ENCODE results near the gene ZNF281.
"Not testable (repeated sequence)": the region's sequence is repeated elsewhere in the genome, so short reads cannot be mapped to it uniquely, and the experiment has no call there.

Gene ZNF281
- total RNA-seq, result 43.2 to 85.2 (median 80.7) reads per million in 3 experiments

DNA sequence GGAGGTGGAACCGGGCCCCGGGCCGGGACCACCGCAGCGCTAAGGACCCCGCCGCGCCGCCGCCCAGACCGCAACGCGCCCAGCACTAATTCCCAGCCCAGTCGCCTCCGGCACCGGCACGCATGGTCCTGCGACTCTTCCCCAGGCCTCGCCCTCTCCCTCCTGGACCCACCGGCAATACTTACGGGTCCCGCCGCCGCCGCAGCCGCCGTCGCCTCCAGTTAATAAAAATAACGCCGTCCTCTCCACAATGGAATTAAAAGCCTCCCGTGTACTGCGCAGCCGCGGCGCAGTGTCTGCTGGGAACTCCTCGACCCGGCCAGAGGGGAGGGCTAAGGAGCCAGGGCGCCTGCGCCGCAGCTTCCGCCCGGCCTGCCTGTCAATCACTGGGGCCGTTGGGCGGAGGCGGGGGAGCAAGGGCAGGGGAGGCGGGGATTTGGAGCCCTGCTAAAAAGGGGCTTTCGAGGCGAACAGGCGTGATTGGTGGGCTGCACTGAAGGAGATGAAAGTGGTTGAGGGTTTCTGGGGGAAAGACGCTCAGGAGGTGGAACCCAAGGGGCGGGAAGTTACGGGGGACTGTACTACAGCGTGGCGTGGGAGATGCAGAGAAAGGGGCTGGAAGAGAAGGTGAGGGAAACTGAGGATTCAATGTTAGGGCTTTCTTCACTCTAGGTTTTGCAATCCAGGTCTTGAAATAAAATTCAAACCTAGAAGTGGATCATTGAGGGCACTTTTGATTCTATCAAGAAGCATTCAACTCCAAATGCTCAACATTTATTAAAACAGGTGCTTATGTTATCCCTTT, at the start of gene ZNF281:
Gene ZNF281 (minus strand): TSS at position 276 of the 805 bp plus-strand sequence. CDS start 331 bp downstream, outside the sequence.
- peak; percentile 93 for DNase-seq

DNA sequence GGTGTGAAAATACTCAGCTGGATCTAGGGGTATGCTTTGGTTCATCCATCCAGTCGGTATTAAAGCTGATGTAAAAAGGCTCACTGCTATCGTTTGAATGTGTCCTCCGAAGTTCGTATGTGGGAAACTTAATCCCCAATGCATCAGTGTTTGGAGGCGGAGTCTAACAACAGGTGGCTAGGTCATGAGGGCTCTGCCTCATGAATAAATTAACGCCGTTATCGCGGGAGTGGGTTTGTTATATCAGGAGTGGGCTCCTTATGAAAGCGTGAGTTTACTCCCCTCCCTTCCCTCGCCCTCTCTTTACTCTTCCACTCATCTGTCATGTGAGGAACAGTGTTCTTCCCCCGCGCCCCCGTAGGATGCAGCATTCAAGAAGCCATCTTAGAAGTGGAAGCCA, 48.9 kb upstream of the ZNF281 start:
- DNase-seq, result no peak

GRCh38 chr1:200457810-200458209, 48.0 kb upstream of the ZNF281 start:
- DNase-seq, result no peak

- no peak for DNase-seq
Observed at GRCh38 chr1:200454425-200454824, 44.6 kb upstream of the ZNF281 start.

DNA sequence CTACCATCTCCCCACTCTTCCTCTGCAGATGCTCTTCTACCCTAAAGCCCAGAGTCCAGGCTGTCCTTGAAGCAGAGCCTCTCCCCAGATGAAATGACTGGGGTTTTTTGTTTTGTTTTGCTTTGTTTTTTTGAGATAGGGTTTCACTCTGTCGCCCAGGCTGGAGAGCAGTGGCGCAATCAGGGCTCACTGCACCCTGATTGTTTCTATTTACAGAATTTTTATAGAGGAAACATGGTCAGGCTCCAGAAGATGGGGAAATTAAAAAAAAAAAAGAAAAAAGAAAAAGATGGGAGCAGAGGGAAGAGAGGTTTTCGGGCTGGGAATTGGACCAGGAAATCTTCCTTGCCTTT, 43.7 kb upstream of the ZNF281 start:
- DNase-seq, result no peak

- no peak for DNase-seq
Observed at GRCh38 chr1:200452850-200453552, 43.2 kb upstream of the ZNF281 start.

DNA sequence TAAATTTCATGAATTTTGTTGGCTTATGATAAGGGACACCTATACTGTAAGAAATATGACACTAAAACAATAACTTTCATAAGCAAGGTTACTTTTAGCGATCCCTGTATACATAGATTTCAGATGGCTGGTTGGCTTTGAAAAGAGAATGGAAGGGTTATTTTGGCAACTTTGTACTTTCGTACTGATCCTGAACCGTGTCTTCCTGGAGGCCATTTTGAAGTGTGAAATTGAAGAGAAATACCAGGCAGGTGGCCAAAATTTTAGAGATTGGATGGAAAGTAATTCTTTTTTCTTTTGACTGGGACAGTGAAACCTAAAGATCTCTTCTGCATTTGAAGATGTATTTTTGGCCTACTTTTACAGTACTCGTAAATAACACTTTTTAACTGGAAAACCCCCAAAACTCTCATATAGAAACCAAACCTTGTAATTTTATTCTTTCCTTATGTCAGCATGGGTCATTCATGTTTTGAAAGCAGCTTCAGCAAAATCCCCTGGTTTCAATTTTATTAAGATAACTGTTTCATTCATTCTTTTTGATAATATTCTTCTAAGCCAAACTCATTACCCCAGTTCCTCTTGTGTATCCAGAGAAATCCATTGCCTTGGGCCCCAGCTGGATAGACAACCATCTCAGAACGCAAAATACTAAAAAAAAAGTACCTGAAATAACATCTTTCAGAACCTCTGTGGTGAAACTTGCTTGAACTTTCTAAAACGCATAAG, 38.4 kb upstream of the ZNF281 start:
- DNase-seq, result no peak

- DNase-seq, result no peak
Observed at GRCh38 chr1:200445213-200445612, 35.4 kb upstream of the ZNF281 start.

DNA sequence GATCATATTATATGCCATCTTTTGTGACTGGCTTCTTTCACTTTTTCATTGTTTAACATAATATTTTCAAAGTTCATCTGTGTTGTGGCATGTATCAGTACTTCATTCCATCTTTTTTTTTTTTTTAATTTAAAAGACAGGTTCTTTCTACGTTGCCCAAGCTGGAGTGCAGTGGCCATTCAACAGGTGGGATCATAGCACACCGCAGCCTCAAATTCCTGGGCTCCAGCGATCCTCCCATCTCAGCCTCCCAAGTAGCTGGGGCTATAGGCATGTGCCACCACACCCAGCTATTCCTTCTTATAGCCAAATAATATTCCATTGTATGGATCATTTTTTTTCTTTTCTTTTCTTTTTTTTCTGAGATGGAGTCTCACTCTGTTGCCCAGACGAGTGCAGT, 34.6 kb upstream of the ZNF281 start:
- no peak for DNase-seq

- no peak for DNase-seq
Observed at GRCh38 chr1:200443860-200444259, 34.0 kb upstream of the ZNF281 start.

DNA sequence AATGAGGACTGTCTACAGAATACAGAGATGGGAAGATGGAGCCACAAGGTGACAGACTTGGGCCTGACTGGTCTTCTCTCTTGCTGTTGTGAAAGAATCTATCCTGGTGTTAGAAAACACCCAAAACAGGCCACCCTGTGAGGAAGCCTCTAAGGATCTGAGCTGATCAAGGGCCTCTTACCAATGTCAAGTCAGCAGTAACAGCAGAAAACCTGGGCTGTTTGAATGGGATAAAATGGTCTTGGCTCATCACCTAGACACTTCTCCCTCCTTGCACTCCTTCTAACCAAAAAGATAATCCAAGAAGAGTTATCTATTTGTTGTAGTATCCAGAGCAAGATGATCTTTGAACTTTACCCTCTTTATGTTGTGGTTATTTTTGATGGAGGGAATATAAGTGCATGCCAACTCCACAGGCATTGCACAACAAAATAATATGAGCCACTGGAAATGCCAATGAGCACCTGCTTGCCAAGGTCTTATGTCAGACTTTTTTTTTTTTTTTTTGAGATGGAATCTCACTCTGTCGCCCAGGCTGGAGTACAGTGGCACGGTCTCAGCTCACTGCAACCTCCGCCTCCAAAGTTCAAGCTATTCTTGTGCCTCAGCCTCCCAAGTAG, 32.8 kb upstream of the ZNF281 start:
- DNase-seq, result no peak

- DNase-seq, result no peak
Observed at GRCh38 chr1:200442023-200442422, 32.2 kb upstream of the ZNF281 start.

DNA sequence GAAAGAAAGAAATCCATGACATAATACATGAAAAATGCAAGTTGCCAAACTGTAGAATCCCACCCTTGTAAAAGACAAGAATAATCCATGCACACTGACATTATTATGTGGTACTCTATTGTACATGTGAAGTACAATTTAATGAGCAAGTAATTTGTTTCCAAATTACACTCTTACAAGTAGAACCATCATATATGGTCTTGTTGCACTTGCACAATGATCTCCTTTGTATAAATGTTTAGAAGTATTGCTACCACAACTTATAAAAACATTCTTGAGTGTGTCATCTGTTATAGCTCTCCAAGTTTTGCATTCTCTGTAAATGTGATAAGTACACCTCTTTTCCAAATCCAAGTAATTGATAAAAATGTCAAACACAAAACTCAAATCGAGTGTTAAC, 29.1 kb upstream of the ZNF281 start:
- DNase-seq, result no peak

DNA sequence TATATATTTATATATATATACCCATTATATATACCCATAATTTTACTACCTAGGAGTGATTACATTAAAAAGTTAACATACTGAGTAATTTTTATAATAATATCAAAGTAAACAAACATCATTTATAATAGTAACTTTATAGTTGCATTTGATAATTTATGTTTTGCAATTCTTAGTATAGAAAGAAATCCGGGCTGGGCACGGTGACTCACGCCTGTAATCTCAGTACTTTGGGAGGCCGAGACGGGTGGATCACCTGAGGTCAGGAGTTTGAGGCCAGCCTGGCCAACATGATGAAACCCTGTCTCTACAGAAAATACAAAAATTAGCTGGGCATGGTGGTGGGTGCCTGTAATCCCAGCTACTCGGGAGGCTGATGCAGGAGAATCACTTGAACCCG, 28.6 kb upstream of the ZNF281 start:
- not testable (repeated sequence) for DNase-seq

GRCh38 chr1:200437556-200438203, 27.8 kb upstream of the ZNF281 start:
- DNase-seq, result no peak

GRCh38 chr1:200437088-200437487, 27.3 kb upstream of the ZNF281 start:
- DNase-seq, result no peak

GRCh38 chr1:200436436-200436835, 26.6 kb upstream of the ZNF281 start:
- no peak for DNase-seq

DNA sequence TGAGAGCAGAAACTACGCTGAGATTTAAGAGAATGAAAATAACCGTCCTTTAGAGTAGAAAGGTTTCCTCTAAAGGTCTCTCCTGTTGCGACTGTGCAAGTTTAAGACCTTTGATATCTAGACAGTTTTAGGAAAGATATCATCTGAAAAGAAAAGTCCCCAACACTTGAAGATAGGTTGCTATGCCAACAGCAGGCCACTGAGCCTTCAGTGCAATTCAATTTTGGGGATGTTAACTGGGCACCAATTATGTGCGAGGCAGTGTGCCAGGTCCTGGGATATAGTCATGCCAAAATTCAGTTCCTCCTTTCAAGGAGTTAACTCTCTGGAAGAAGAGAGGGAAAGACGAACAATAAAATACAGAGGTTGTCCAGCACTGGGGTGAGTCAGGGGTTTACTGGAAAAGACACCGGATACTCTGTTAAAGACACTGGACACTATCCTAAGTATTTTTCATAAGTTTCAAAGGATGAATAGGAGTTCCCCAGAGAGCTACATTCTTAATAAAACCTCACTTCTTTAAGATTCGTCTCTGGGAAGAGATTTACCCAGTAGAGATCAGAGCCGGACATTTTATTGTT, 25.5 kb upstream of the ZNF281 start:
- no peak for DNase-seq

DNA sequence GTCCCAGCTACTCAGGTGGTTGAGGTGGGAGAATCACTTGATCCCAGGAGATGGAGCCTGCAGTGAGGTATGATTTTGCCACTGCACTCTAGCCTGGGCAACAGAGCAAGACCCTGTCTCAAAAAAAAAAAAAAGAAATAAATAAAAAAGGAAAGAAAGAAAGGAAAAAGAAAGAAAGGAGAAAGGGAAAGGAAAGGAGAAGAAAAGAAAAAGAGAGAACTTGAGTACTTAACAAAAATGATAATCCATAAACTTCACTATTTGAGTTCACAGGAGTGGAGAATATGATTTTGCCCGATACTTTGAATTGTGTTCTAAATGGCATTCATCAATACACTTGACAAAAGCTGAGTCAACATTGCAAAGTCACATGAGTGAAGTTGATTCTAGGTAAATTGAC, 23.8 kb upstream of the ZNF281 start:
- no peak for DNase-seq

- no peak for DNase-seq
Observed at GRCh38 chr1:200432586-200432985, 22.8 kb upstream of the ZNF281 start.

- no peak for DNase-seq
Observed at GRCh38 chr1:200429221-200429751, 19.4 kb upstream of the ZNF281 start.
